ENCODE results near the gene MYPN. TPM values are rescaled to one million over a fixed set of nuclear protein-coding genes. Genes with fewer than 3 reads are reported as not detected.

The MYPN gene
- total and polyA plus RNA-seq, 4 donors = 0.01 to 0.08 (median 0.03) TPM; not detected in 1

- no peak for TF ChIP-seq SP1 (IDR thresholded peaks at IDR 0.05)
- TF ChIP-seq MAX (IDR thresholded peaks at IDR 0.05) = no peak
- no peak for TF ChIP-seq EGR1 (IDR thresholded peaks at IDR 0.05; ENCODE audit: low read depth in 2 of 2)
- TF ChIP-seq, protein P1, sequence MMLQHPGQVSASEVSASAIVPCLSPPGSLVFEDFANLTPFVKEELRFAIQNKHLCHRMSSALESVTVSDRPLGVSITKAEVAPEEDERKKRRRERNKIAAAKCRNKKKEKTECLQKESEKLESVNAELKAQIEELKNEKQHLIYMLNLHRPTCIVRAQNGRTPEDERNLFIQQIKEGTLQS (IDR thresholded peaks at IDR 0.05) = no peak
- TF ChIP-seq, protein P2, sequence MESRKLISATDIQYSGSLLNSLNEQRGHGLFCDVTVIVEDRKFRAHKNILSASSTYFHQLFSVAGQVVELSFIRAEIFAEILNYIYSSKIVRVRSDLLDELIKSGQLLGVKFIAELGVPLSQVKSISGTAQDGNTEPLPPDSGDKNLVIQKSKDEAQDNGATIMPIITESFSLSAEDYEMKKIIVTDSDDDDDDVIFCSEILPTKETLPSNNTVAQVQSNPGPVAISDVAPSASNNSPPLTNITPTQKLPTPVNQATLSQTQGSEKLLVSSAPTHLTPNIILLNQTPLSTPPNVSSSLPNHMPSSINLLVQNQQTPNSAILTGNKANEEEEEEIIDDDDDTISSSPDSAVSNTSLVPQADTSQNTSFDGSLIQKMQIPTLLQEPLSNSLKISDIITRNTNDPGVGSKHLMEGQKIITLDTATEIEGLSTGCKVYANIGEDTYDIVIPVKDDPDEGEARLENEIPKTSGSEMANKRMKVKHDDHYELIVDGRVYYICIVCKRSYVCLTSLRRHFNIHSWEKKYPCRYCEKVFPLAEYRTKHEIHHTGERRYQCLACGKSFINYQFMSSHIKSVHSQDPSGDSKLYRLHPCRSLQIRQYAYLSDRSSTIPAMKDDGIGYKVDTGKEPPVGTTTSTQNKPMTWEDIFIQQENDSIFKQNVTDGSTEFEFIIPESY (IDR thresholded peaks at IDR 0.05) = no peak
- TF ChIP-seq NR2F2 (IDR thresholded peaks at IDR 0.05) = no peak
- no peak for TF ChIP-seq HNF4A (conservative IDR thresholded peaks at IDR 0.05)
- no peak for TF ChIP-seq REST (IDR thresholded peaks at IDR 0.05)
- H3K4me1 ChIP-seq (ENCODE audit: control insufficient read depth in 4 of 4, insufficient read depth in 4 of 4, low read length in 3 of 4) = no peaks in the 10 kb centered on the region
- no peak overlapping the region for H3K4me3 ChIP-seq (ENCODE audit: low read depth in 1 of 3, low read length in 3 of 3)
- no peaks in the 10 kb centered on the region for H3K27me3 ChIP-seq (ENCODE audit: control insufficient read depth in 4 of 4, insufficient read depth in 4 of 4, low read length in 3 of 4)
- no peaks in the 10 kb centered on the region for H3K9me3 ChIP-seq (ENCODE audit: control insufficient read depth in 4 of 4, low read length in 3 of 4)
- 93% methylated on average over 7 of the region's 7 CpGs for WGBS
- no peak overlapping the region for H3K27ac ChIP-seq (ENCODE audit: low read depth in 1 of 2, low read length in 2 of 2)
- no peak overlapping the region for H3K9ac ChIP-seq (ENCODE audit: low read depth in 1 of 2, low read length in 2 of 2)
- no peaks in the 10 kb centered on the region for H3K36me3 ChIP-seq (ENCODE audit: control insufficient read depth in 4 of 4, insufficient read depth in 3 of 4, low read depth in 1 of 4, low read length in 3 of 4)
- no peak for DNase-seq (ENCODE audit: low spot score)
These were observed 141.9 kb downstream of the MYPN start for GRCh38 chr10:68251151-68251550.

DNA sequence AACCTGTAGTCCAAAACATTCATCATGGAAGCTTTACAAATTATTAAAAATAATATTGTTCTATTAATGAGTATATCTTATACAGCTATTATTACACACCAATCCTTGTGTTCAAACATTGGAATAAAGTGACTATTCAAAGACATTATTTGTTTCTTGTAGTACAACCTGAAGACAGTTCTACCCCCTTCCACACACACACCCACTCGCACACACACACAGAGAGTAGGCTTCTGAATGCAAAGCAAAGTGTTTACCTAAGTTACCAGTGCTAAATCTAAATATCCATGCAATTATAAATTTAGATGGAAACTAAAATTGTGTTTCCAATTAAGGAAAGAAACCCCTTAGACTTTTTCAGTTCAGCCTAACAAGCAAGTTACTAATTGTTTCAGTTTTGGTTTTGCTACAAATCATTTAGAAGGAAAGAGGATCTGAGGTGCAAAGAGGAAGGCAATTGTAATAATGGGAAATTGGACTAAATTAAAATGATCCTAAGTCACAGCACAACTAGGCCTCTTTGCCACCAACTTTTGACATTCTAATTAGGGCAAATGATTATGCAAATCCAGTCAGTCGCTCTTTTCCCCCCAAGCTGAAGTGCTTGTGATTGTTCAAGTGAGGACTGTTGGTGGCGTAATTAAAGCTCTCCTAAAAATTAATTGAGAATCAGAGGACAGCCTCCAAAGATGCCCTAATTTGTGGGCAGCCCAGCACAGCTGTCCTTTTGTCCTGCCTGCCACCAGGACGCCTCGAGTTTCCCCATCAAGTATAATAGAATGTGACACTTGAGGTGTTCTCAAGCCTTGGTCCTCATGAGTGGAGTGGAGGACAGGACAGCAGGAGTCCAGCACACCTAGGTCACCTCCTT, 142.6 kb downstream of the MYPN start:
- Histone ChIP-seq H3K9ac (ENCODE audit: low read depth in 1 of 2, low read length in 2 of 2) (no peak overlapping the region), H3K36me3 (ENCODE audit: control insufficient read depth in 4 of 4, insufficient read depth in 3 of 4, low read depth in 1 of 4, low read length in 3 of 4) (no peaks in the 10 kb centered on the region), H3K27ac (ENCODE audit: low read depth in 1 of 2, low read length in 2 of 2) (no peak overlapping the region), H3K9me3 (ENCODE audit: control insufficient read depth in 4 of 4, low read length in 3 of 4) (no peaks in the 10 kb centered on the region), H3K4me3 (ENCODE audit: low read depth in 1 of 3, low read length in 3 of 3) (no peak overlapping the region), H3K27me3 (ENCODE audit: control insufficient read depth in 4 of 4, insufficient read depth in 4 of 4, low read length in 3 of 4) (no peaks in the 10 kb centered on the region), H3K4me1 (ENCODE audit: control insufficient read depth in 4 of 4, insufficient read depth in 4 of 4, low read length in 3 of 4) (no peaks in the 10 kb centered on the region)
- WGBS = 90% methylated on average over 5 of the region's 5 CpGs
- TF ChIP-seq MAX (IDR thresholded peaks at IDR 0.05) = no peak
- TF ChIP-seq REST (IDR thresholded peaks at IDR 0.05) = no peak
- no peak for TF ChIP-seq RAD21 (IDR thresholded peaks at IDR 0.05)
- no peak for TF ChIP-seq NR2F2 (IDR thresholded peaks at IDR 0.05)
- no peak for TF ChIP-seq GABPA (IDR thresholded peaks at IDR 0.05 in 1 of 2, conservative IDR thresholded peaks at IDR 0.05 in 1 of 2)
- TF ChIP-seq JUND (IDR thresholded peaks at IDR 0.05) = no peak
- no peak for TF ChIP-seq TAF1 (conservative IDR thresholded peaks at IDR 0.05)
- TF ChIP-seq YY1 (IDR thresholded peaks at IDR 0.05) = no peak
- TF ChIP-seq, protein P1 (IDR thresholded peaks at IDR 0.05) = no peak
- no peak for TF ChIP-seq HNF4G (IDR thresholded peaks at IDR 0.05)
- TF ChIP-seq, protein P3, sequence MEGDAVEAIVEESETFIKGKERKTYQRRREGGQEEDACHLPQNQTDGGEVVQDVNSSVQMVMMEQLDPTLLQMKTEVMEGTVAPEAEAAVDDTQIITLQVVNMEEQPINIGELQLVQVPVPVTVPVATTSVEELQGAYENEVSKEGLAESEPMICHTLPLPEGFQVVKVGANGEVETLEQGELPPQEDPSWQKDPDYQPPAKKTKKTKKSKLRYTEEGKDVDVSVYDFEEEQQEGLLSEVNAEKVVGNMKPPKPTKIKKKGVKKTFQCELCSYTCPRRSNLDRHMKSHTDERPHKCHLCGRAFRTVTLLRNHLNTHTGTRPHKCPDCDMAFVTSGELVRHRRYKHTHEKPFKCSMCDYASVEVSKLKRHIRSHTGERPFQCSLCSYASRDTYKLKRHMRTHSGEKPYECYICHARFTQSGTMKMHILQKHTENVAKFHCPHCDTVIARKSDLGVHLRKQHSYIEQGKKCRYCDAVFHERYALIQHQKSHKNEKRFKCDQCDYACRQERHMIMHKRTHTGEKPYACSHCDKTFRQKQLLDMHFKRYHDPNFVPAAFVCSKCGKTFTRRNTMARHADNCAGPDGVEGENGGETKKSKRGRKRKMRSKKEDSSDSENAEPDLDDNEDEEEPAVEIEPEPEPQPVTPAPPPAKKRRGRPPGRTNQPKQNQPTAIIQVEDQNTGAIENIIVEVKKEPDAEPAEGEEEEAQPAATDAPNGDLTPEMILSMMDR (IDR thresholded peaks at IDR 0.05; ENCODE audit: low read depth, low read length, missing input control) = no peak
- no peak for TF ChIP-seq FOXA1 (IDR thresholded peaks at IDR 0.05)
- TF ChIP-seq RXRA (IDR thresholded peaks at IDR 0.05) = no peak
- no peak for DNase-seq (ENCODE audit: low spot score)
